ENCODE data around the gene APOL5.

The APOL5 gene

GRCh38 chr22:35683560-35683959 is 34.1 kb upstream of the APOL5 start:
- DNase-seq (ENCODE audit: low spot score) = no peak
- no peak for TF ChIP-seq CTCF (IDR thresholded peaks at IDR 0.05; ENCODE audit: borderline replicate concordance, control extremely low read depth, extremely low read depth, insufficient read depth, missing control alignments)
- in situ Hi-C loops (cut with MboI; ENCODE audit: low sequenced_read_pairs, unreplicated experiment) = no loop called here

GRCh38 chr22:35684270-35684700 is 33.4 kb upstream of the APOL5 start:
- DNase-seq (ENCODE audit: low spot score) = no peak

GRCh38 chr22:35684732-35685131 is 32.9 kb upstream of the APOL5 start:
- no peak for DNase-seq (ENCODE audit: low spot score)
- TF ChIP-seq CTCF (IDR thresholded peaks at IDR 0.05; ENCODE audit: borderline replicate concordance, control extremely low read depth, extremely low read depth, insufficient read depth, missing control alignments) = no peak
- in situ Hi-C loops (cut with MboI; ENCODE audit: low sequenced_read_pairs, unreplicated experiment) = no loop called here

More at GRCh38 chr22:35684270-35684700, 33.4 kb upstream of the APOL5 start:
- TF ChIP-seq CTCF (IDR thresholded peaks at IDR 0.05; ENCODE audit: borderline replicate concordance, control extremely low read depth, extremely low read depth, insufficient read depth, missing control alignments) = no peak
- in situ Hi-C loops (cut with MboI; ENCODE audit: low sequenced_read_pairs, unreplicated experiment) = no loop called here

- DNase-seq (ENCODE audit: low spot score) = no peak
- TF ChIP-seq CTCF (IDR thresholded peaks at IDR 0.05; ENCODE audit: borderline replicate concordance, control extremely low read depth, extremely low read depth, insufficient read depth, missing control alignments) = no peak
- in situ Hi-C loops (cut with MboI; ENCODE audit: low sequenced_read_pairs, unreplicated experiment) = no loop called here
These were observed 31.9 kb upstream of the APOL5 start for GRCh38 chr22:35685731-35686130.

- in situ Hi-C loops (cut with MboI; ENCODE audit: low sequenced_read_pairs, unreplicated experiment) = no loop called here
- DNase-seq (ENCODE audit: low spot score) = no peak
- no peak for TF ChIP-seq CTCF (IDR thresholded peaks at IDR 0.05; ENCODE audit: borderline replicate concordance, control extremely low read depth, extremely low read depth, insufficient read depth, missing control alignments)
These were observed 31.4 kb upstream of the APOL5 start for GRCh38 chr22:35686298-35686697.

- no peak for DNase-seq (ENCODE audit: low spot score)
- TF ChIP-seq CTCF (IDR thresholded peaks at IDR 0.05; ENCODE audit: borderline replicate concordance, control extremely low read depth, extremely low read depth, insufficient read depth, missing control alignments) = no peak
- in situ Hi-C loops (cut with MboI; ENCODE audit: low sequenced_read_pairs, unreplicated experiment) = no loop called here
These were observed 30.2 kb upstream of the APOL5 start for GRCh38 chr22:35687461-35687860.
